Kidney glomerular epithelial cell (primary cell): ENCODE measurements around the gene SLC38A3.
A peak's percentile ranks its signal among the peaks of the same experiment; 100 is the strongest.
"Not testable (repeated sequence)": the region's sequence is repeated elsewhere in the genome, so short reads cannot be mapped to it uniquely, and the experiment has no call there.

Experiments used
- DNase-seq: peaks from one replicate; lab custom pipeline; 2025; lab: John Stamatoyannopoulos, UW

The SLC38A3 gene

GRCh38 chr3:50250514-50250913 is 45.4 kb downstream of the SLC38A3 start:
- no peak for DNase-seq

DNA sequence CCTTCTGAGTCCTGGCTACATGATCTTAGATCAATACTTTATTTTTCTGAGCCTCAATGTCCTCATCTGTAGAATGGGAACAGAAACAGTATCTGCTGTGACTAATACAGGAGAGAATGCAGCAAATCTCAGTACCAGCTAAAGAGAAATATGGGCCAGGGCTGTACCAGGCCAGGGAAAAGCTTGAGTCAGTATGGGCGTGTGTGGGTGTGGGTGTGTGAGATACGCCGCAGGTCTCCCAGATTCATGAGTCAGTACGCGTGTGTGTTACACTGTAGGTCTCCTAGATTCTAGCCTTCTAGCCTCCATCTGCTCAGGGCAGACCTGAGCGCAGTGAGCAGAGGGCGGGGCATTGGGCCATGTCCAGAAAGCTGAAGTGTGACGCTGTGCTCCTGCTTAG is 46.1 kb downstream of the SLC38A3 start:
- peak; percentile 37 for DNase-seq

GRCh38 chr3:50254577-50255250 is 49.6 kb downstream of the SLC38A3 start:
- no peak for DNase-seq

DNA sequence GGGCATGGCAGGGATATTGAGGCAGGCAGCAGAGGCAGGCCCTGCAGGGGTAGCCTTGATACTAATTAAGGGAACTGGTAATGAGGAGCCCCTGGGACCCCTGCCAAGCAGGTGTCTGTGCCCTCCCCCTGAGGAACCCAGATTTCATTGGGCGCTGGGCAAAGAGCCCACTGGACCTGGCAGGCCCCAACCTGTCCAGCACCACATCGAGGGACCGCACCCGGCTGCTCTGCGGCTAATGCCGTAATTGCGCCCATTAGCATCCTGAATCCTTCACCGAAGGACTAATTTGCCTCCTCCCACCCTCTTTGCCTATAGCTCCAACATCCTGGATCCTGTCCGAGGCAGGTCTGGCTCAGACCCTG is 50.2 kb downstream of the SLC38A3 start:
- DNase-seq: no peak

- no peak for DNase-seq
These were observed 52.2 kb downstream of the SLC38A3 start for GRCh38 chr3:50256978-50257890.

- no peak for DNase-seq
These were observed 53.1 kb downstream of the SLC38A3 start for GRCh38 chr3:50258029-50258680.

DNA sequence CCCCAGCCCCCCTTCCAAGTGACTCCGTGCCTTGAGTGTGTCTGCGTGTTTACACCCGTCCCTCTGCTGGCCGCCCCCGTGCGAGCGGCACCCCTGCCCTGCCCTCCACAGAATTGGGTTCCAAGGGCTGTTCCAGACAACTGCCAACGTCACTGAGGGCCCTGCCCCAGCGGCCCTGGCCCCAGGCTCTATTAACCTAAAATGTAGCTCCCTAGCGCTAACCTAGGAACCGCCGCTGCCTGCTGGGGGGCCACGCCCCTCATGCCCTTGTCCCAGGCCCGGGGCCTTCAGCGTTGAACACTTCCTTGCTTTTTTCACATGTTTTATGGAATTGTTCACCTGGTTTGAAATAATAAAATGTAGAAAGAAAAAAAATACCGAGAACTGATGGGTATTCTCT is 53.9 kb downstream of the SLC38A3 start:
- no peak for DNase-seq

DNA sequence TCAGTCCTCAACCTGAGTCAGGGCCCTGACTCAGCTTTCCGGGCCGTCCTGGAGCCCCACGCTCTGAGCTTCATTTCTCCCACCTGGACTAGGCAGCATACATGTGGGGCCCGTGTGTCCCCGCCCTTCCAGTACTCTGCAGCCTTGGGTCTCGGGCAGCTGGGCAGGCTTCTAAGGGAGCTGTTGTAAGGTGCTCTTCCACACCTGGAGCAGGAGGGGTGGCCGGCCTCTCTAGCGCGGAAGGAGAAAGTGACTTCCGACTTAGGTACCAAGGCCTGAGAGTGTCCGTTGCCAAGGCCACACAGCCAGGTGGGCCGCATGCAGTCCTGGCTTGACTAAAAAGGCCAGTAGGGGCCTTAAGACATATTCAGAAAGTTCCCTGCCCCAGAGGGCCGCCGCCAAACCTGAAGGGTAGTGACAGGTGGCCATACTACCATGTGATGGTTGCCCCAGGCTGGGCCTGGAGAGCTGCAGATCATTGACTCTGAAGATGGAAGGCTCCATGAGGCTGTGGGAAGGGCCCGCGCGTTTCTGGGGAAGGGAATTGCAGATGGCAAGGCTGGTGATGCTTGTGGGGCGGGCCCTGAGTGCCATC is 54.5 kb downstream of the SLC38A3 start:
- no peak for DNase-seq

DNA sequence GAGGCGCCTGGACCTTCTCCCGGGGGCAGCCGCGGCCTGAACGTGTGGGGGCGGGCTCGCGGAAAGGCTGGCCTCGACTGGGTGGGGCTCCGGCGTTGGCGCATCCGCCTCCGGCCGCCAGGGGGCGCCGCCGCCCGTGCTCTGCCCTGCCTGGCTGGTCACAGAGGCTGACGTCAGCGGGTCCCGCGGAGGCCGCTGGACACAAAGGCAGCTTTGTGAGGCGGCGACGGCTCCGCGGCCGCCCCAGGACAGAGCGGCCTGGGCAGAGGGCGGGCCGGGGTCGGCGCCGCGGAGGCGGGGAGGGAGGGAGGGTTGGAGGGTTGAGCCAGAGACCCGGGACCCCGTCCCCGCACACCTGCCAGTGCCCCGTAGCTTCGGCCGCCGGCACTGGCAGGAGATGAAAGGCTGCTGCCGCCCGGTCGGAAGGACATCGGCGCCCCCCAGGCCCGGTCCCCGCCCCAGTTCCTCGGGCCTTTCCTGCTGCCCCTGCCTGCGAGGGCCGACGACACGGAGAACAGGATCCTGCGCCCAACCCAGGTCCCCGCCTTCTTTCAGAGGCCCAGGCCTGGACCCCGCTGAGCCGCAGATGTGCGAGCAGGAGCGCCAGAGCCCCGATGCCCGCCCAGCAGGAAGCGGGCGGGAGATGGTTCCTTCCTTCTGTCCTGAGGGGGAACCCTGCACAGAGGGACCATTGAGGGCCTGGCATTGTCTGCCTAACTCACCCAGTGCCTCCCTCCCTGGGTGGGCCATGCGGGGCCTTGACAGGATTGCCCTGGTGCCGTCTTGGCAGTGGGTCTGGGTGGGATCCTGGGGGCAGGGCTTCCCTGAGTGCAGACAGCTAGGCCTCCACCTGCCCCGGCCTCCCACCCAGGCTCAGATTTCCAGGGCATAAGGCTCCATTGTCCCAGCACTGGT is 55.2 kb downstream of the SLC38A3 start:
- DNase-seq: peak; percentile 70

- DNase-seq: no peak
These were observed 55.9 kb downstream of the SLC38A3 start for GRCh38 chr3:50260942-50261441.

DNA sequence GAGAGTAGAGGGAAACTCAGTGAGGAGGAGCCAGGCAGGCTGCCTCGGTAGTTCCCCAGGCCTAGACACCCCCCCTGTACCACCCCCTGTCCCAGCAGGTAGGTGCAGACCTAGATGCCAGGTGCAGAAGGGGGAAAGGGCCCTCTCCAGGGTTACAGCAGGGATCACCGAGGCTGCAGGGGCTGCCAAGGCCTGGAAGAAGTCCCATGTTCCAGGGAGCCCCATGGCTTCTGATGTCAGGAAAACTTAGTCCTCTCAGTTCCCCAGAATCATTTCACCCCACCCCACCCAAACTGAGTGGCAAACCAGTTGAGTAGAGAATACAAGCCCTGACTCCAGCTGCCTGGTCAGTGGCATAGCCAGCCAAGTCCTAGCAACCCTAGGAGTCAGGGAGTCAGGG is 56.4 kb downstream of the SLC38A3 start:
- DNase-seq: no peak

DNA sequence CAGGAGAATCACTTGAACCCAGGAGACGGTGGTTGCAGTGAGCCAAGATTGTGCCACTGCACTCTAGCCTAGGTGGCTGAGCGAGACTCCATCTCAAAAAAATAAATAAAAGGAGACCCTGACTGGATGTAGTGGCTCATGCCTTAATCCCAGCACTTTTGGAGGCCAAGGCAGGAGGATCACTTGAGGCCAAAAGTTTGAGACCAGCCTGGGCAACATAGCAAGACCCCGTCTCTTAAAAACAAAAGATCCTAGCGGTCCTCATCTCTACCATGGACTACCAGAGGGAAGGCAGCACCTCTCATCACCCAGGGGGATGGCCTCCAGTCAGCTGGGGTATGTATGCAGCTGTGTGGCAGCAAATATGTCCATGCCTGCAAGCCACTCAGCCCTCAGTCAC is 57.1 kb downstream of the SLC38A3 start:
- not testable (repeated sequence) for DNase-seq

DNA sequence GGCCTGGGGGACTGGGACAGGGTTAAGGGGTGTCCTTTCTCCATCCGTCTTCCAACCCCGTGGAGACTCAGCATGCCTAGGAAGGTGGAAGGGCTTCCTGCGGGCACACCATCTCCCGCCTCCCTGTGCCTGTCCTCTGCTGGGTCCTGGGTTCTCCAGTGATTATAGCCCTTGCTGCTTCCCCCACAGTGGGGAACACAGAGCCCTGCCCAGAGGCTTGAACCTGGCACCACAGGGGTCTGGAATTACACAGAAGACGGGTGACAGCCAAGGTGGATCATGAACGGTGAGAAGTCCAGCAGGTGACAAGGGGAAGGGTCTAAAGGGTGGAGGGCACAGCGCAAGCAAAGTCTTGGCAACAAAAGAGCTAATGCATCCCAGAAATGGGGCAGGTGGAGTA is 57.7 kb downstream of the SLC38A3 start:
- DNase-seq: no peak

DNA sequence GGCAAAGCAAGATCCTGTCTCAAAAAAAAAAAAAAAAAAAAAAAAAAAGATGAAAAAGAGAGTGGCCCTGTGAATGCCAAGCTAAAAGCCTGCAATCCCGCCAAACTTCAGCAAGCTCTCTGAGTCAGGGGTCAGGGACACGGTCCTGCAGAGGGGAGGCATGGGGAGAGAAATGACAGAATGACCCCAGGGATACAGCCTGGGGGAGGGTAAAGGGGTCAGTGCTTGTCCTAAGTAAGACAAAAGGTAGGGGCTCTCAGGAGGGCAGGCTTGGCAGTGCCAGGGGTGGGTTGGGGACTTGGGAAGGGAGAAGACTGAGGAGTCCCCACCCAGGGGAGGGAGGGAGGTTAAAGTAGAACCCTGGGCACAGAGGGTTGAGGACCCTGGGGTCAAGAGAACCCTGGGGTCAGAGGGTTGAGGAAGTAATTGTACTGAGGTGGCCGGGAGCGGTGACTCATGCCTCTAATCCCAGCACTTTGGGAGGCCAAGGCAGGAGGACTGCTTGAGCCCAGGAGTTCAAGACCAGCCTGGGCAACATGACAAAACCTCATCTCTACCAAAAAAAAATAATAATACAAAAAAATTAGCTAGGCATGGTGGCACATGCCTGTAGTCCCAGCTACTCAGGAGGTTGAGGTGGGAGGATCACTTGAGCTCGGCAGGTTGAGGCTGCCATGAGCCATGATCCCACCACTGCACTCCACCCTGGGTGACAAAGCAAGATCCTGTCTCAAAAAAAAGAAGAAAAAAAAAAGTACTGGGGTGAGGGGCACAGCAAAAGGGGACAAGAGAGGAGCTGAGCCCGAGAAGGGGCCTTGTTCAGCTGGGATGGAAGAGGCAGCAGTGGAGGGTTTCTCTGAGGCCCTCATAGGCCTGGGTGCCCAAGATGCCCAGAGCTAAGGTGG is 58.7 kb downstream of the SLC38A3 start:
- no peak for DNase-seq

GRCh38 chr3:50264383-50264963 is 59.4 kb downstream of the SLC38A3 start:
- peak; percentile 93 for DNase-seq

- no peak for DNase-seq
These were observed 60.0 kb downstream of the SLC38A3 start for GRCh38 chr3:50264964-50265485.

DNA sequence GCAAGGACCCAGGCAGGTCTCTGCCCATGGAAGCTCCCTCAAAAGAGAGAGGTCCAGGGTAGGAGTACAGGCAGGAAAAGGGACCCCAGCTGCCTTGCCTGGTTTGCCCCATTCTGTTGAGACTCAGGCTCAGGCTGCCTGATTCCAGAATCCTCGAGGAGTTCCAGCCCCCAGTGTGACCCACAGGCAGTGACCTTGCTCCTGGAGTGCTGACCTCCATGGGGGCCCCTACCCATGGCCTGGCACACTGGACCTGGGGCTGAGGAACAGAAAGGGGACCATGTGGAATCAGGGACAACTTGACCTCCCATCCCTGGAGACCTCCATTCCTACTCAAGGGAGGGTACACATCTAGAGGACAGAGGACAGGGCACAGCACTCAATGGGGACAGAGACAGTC is 60.5 kb downstream of the SLC38A3 start:
- DNase-seq: no peak

GRCh38 chr3:50266017-50266416 is 60.9 kb downstream of the SLC38A3 start:
- DNase-seq: no peak

GRCh38 chr3:50266836-50267235 is 61.8 kb downstream of the SLC38A3 start:
- DNase-seq: no peak
